ENCODE results near the gene MAGOH.

Gene MAGOH

DNA sequence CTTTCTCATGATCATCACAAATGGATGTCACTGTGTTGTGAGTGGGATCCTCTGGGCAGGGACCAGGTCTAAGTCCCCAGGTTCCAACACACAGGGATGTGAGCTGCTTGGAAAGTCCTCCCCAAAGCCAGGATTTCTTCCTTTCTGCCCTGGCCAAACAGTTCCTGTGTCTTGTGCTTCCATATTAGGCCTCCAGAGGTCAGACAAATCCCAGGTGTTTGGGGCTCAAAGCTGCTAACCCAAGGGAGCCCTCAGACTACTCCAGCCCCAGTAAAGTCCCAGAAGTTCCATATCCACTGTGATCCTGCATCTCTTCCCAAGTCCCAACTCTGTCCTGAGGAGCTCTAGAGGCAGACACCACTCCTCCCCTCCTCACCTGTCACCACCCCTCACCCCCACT lies 27.7 kb upstream of the MAGOH start:
- Mint-ChIP-seq H3K4me3 (no peak overlapping the region), H3K4me1 (no peaks in the 10 kb centered on the region), H3K9me3 (no peaks in the 10 kb centered on the region), H3K36me3 (ENCODE audit: low read depth) (peaks cover 43% of the 10 kb centered on the region), H3K27me3 (ENCODE audit: low read depth, poor library complexity) (peaks cover 3% of the 10 kb centered on the region), H3K27ac (no peak overlapping the region)
- TF ChIP-seq, protein P1, sequence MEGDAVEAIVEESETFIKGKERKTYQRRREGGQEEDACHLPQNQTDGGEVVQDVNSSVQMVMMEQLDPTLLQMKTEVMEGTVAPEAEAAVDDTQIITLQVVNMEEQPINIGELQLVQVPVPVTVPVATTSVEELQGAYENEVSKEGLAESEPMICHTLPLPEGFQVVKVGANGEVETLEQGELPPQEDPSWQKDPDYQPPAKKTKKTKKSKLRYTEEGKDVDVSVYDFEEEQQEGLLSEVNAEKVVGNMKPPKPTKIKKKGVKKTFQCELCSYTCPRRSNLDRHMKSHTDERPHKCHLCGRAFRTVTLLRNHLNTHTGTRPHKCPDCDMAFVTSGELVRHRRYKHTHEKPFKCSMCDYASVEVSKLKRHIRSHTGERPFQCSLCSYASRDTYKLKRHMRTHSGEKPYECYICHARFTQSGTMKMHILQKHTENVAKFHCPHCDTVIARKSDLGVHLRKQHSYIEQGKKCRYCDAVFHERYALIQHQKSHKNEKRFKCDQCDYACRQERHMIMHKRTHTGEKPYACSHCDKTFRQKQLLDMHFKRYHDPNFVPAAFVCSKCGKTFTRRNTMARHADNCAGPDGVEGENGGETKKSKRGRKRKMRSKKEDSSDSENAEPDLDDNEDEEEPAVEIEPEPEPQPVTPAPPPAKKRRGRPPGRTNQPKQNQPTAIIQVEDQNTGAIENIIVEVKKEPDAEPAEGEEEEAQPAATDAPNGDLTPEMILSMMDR (IDR thresholded peaks at IDR 0.05) = no peak
- no peak for DNase-seq

DNA sequence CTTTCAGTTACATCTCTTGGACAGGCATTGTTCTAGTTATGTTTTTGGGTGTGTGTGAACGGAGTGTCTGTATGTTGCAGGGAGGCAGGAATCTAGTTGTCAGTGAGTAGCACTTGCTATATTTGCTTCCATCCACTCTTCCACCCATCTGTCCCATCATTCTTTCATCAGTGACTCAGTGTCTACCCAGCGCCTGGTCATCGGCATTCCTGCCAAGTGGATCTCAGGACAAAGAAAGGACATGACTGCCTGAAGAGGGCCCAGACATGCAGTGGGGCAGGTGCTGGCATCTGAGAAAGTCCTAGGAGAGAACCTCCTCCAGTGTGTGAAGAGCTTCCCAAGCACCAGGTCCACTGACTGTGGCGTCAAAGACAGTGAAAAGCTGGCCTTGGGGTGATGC lies 27.3 kb upstream of the MAGOH start:
- peaks cover 42% of the 10 kb centered on the region for H3K36me3 Mint-ChIP-seq (ENCODE audit: low read depth)
- H3K4me1 Mint-ChIP-seq = no peaks in the 10 kb centered on the region
- H3K27me3 Mint-ChIP-seq (ENCODE audit: low read depth, poor library complexity) = peaks cover 3% of the 10 kb centered on the region
- H3K4me3 Mint-ChIP-seq = no peak overlapping the region
- H3K27ac Mint-ChIP-seq = no peak overlapping the region
- TF ChIP-seq, protein P1 (IDR thresholded peaks at IDR 0.05) = no peak
- no peak for DNase-seq
- H3K9me3 Mint-ChIP-seq = no peaks in the 10 kb centered on the region

DNA sequence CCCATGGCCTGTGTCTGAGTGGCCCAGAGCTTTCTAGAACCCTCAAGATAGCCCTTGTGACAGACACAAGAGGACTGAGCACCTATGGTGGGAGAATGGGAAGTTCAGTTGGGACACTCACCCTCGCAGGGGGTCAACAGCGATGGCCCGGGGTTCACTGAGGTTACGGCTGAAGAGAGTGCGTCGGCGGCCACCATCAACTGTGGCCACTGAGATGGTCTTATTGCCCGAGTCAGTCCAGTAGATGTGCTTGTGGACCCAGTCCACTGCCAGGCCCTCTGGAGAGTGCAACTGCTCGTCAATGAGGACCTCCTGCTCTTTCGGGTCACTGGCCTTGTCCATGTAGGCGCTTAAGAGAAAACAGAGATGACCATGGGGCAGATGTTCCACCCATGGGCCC lies 25.7 kb upstream of the MAGOH start:
- H3K4me3 Mint-ChIP-seq = no peak overlapping the region

DNA sequence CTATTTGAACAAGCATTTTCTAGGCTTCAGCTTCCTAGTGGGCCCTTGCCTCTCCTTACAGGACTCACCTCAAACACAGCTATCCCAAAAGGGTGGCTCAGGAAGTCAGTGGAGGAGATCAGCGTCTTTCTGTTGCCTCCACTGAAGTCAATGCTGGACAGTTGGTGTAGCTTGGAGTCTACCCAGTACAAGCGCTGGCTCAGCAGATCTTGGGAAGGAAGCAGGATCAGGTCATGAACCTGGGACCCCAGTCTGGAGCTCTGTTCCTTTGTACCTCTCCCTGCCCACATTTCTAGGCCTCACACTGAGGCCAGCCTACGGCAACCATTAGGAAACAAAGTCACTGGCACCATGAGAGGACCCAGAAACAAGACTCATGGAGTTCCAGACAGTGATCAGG lies 23.7 kb upstream of the MAGOH start:
- no peaks in the 10 kb centered on the region for H3K4me1 Mint-ChIP-seq
- TF ChIP-seq, protein P1 (IDR thresholded peaks at IDR 0.05) = no peak

More for the DNA sequence above, 25.7 kb upstream of the MAGOH start:
- H3K27ac Mint-ChIP-seq = no peak overlapping the region
- peaks cover 35% of the 10 kb centered on the region for H3K36me3 Mint-ChIP-seq (ENCODE audit: low read depth)
- no peaks in the 10 kb centered on the region for H3K4me1 Mint-ChIP-seq
- H3K27me3 Mint-ChIP-seq (ENCODE audit: low read depth, poor library complexity) = peaks cover 3% of the 10 kb centered on the region
- no peak for DNase-seq
- H3K9me3 Mint-ChIP-seq = no peaks in the 10 kb centered on the region
- TF ChIP-seq, protein P1 (IDR thresholded peaks at IDR 0.05) = no peak

DNA sequence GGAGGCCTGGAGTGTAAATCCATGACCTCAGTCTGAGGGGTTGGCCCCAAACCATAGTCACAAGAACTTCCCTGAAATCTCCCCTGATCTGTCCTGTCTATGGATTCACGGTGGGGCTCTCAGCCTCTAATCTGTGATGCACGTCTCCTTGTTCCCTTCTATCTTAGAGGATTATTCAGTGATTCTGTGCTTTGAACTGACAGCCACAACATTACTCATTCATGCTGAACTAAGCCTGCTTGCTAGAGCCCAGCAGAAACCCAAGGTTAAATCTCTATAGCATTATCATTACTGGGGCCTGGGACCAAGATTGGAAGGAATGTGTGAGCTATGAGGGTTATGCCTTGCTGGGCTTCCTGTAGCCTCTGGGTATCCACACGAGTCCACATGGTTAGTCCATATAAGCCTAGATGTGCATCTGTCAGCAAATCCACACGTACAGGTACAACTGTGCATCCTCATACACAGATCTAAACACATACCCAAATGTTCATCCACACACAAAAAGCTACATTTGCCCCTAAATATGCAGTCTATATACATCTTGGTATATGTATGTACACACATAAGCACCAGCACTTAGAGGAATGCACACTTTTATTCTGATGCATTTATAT lies 22.4 kb upstream of the MAGOH start:
- H3K27ac Mint-ChIP-seq = no peak overlapping the region
- DNase-seq = no peak
- H3K4me1 Mint-ChIP-seq = no peaks in the 10 kb centered on the region
- H3K27me3 Mint-ChIP-seq (ENCODE audit: low read depth, poor library complexity) = peaks cover 3% of the 10 kb centered on the region
- H3K9me3 Mint-ChIP-seq = no peaks in the 10 kb centered on the region
- H3K4me3 Mint-ChIP-seq = no peak overlapping the region
- TF ChIP-seq, protein P1 (IDR thresholded peaks at IDR 0.05) = no peak
- H3K36me3 Mint-ChIP-seq (ENCODE audit: low read depth) = peaks cover 29% of the 10 kb centered on the region

More for the DNA sequence above, 23.7 kb upstream of the MAGOH start:
- Mint-ChIP-seq H3K4me3 (no peak overlapping the region), H3K9me3 (no peaks in the 10 kb centered on the region), H3K36me3 (ENCODE audit: low read depth) (peaks cover 36% of the 10 kb centered on the region), H3K27ac (no peak overlapping the region), H3K27me3 (ENCODE audit: low read depth, poor library complexity) (peaks cover 3% of the 10 kb centered on the region)
- no peak for DNase-seq

DNA sequence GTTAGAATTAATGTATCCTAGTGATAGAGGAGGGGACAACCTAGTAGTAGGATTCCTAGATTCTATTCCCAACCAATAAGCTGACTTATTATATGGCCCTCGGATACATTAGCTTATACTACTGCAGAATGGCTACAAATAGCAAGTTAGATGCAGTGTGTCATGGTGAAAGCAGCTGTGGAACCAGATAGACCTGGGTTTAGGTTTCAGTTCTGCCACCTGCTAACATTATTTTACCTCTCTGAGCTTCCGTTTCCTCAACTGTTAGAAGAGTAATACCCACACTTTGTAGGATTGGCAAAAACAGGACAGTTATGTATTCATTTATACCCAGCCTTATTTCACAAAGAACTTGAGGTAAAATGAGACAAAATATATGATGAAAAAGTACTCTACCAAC lies 21.6 kb upstream of the MAGOH start:
- TF ChIP-seq, protein P1 (IDR thresholded peaks at IDR 0.05) = no peak
- DNase-seq = no peak
- peaks cover under 1% of the 10 kb centered on the region for H3K4me1 Mint-ChIP-seq
- peaks cover 25% of the 10 kb centered on the region for H3K36me3 Mint-ChIP-seq (ENCODE audit: low read depth)
- H3K9me3 Mint-ChIP-seq = no peaks in the 10 kb centered on the region
- no peak overlapping the region for H3K4me3 Mint-ChIP-seq
- peaks cover 3% of the 10 kb centered on the region for H3K27me3 Mint-ChIP-seq (ENCODE audit: low read depth, poor library complexity)
- H3K27ac Mint-ChIP-seq = no peak overlapping the region
